Upper lobe of left lung (tissue), 6 donors: ENCODE measurements around the gene TSHZ2. TPM values are rescaled to one million over a fixed set of nuclear protein-coding genes. Genes with fewer than 3 reads are reported as not detected.

Experiments used
- ATAC-seq, 2 donors: fragments of 200-7000 bp; cut with Tn5 transposase; one replicate each; pipeline ENCODE4 v1.9.1; 2022; ENCODE audit warnings: mild to moderate bottlenecking in 2 of 2, moderate library complexity in 2 of 2; ENCODE audit not compliant: low FRiP score in 2 of 2
- DNase-seq, 2 donors: peaks; one replicate each; pipeline ENCODE4 v3.0.0-alpha.2; 2019 to 2020
- H3K27ac ChIP-seq, 4 donors: fragments of 200-600 bp; sonication (generic); one replicate each; pipeline ENCODE4 v1.5.1; 2016 to 2019
- H3K27me3 ChIP-seq, 4 donors: fragments of 200-600 bp; sonication (generic); one replicate each; pipeline ENCODE4 v1.5.1; 2017 to 2019
- H3K36me3 ChIP-seq, 4 donors: fragments of 200-600 bp; sonication (generic); one replicate each; pipeline ENCODE4 v1.5.1; 2016 to 2019
- H3K4me1 ChIP-seq, 4 donors: fragments of 200-600 bp; sonication (generic); one replicate each; pipeline ENCODE4 v1.5.1; 2018 to 2019
- H3K4me3 ChIP-seq, 4 donors: fragments of 200-600 bp; sonication (generic); one replicate each; pipeline ENCODE4 v1.5.1; 2017 to 2019; ENCODE audit warnings: mild to moderate bottlenecking in 2 of 4, moderate library complexity in 1 of 4
- H3K9me3 ChIP-seq, 4 donors: fragments of 200-600 bp; sonication (generic); one replicate each; pipeline ENCODE4 v1.5.1; 2018 to 2019
- CTCF ChIP-seq, 6 experiments: fragments of 450-650 bp in 4 of 6; fragments of 200-600 bp in 2 of 6; sonication (generic) in 2 of 6; IDR thresholded peaks; one replicate each; pipeline ENCODE4 v1.5.1; 2016 to 2019; ENCODE audit warnings: antibody characterized with exemption in 6 of 6
- EP300 ChIP-seq, 4 donors: sonication (generic); formaldehyde crosslinking; IDR thresholded peaks; one replicate each; pipeline ENCODE4 v1.5.1; 2017; ENCODE audit warnings: antibody characterized with exemption in 4 of 4, control low read depth in 2 of 4
- POLR2A ChIP-seq, 4 donors: fragments of 450-650 bp; IDR thresholded peaks; one replicate each; pipeline ENCODE4 v1.5.1; 2016 to 2017; ENCODE audit warnings: antibody characterized with exemption in 4 of 4, mild to moderate bottlenecking in 2 of 4
- POLR2AphosphoS5 ChIP-seq, 2 donors: sonication (generic); formaldehyde crosslinking; IDR thresholded peaks; one replicate each; pipeline ENCODE4 v1.5.1; 2017; ENCODE audit warnings: antibody characterized with exemption in 2 of 2
- WGBS, 2 donors: methylation state at CpG; one replicate each; pipeline ENCODE4 v1.1.5; 2017 to 2018; 5-methylcytosine and 5-hydroxymethylcytosine counted together
- total RNA-seq, 6 donors: library from RNA; depleted of rRNA in 4 of 6; stranded (reverse); fragments of >200 nt in 4 of 6; gene quantifications; one replicate each; pipeline versions ENCODE4 v1.1.0 to v1.2.1, GENCODE V29; 2016 to 2021
- donor health status: DM: no; HTN: no; CAD: no; lungs with moderate emphysema.
- donor health status: DM: no; HTN: yes; CAD: no; lungs with severe emphysema.

Gene TSHZ2
- total RNA-seq, 6 donors from 2014 or later: 1.8 to 10.0 (median 3.2) TPM

GRCh38 chr20:53385941-53386767 lies 414.0 kb downstream of the TSHZ2 start:
- H3K27ac ChIP-seq: no peak overlapping the region
- TF ChIP-seq POLR2AphosphoS5 (IDR thresholded peaks at IDR 0.05) (no peak), POLR2A (IDR thresholded peaks at IDR 0.05) (no peak), EP300 (IDR thresholded peaks at IDR 0.05) (no peak), CTCF (IDR thresholded peaks at IDR 0.05) (no peak)
- H3K9me3 ChIP-seq: no peaks in the 10 kb centered on the region
- DNase-seq (no peak), ATAC-seq (no peak)
- H3K36me3 ChIP-seq: no peaks in the 10 kb centered on the region
- H3K4me1 ChIP-seq: no peaks in the 10 kb centered on the region
- no peaks in the 10 kb centered on the region for H3K27me3 ChIP-seq
- WGBS, 2 donors: 78 to 85% methylated on average over 14 of the region's 14 CpGs
- H3K4me3 ChIP-seq: no peak overlapping the region

GRCh38 chr20:53387983-53388675 lies 416.0 kb downstream of the TSHZ2 start:
- Histone ChIP-seq H3K27ac (no peak overlapping the region), H3K27me3 (no peaks in the 10 kb centered on the region), H3K4me3 (no peak overlapping the region), H3K36me3 (no peaks in the 10 kb centered on the region), H3K9me3 (no peaks in the 10 kb centered on the region), H3K4me1 (no peaks in the 10 kb centered on the region)
- WGBS, 2 donors: 86 to 88% methylated on average over 8 of the region's 8 CpGs
- ATAC-seq (no peak), DNase-seq (no peak)
- no peak for TF ChIP-seq POLR2AphosphoS5 (IDR thresholded peaks at IDR 0.05)
- TF ChIP-seq POLR2A (IDR thresholded peaks at IDR 0.05): no peak
- no peak for TF ChIP-seq EP300 (IDR thresholded peaks at IDR 0.05)
- TF ChIP-seq CTCF (IDR thresholded peaks at IDR 0.05): no peak

- no peak for DNase-seq
Measured at GRCh38 chr20:53389516-53390300, 417.6 kb downstream of the TSHZ2 start.

GRCh38 chr20:53390770-53391169 lies 418.6 kb downstream of the TSHZ2 start:
- DNase-seq (no peak), ATAC-seq (no peak)
- H3K36me3 ChIP-seq: no peaks in the 10 kb centered on the region
- H3K27ac ChIP-seq: no peak overlapping the region
- 64 to 89% methylated on average over 2 of the region's 2 CpGs for WGBS, 2 donors
- no peak for TF ChIP-seq POLR2AphosphoS5 (IDR thresholded peaks at IDR 0.05)
- no peak for TF ChIP-seq CTCF (IDR thresholded peaks at IDR 0.05)
- TF ChIP-seq EP300 (IDR thresholded peaks at IDR 0.05): no peak
- TF ChIP-seq POLR2A (IDR thresholded peaks at IDR 0.05): no peak
- H3K4me3 ChIP-seq: no peak overlapping the region
- no peaks in the 10 kb centered on the region for H3K27me3 ChIP-seq
- H3K9me3 ChIP-seq: no peaks in the 10 kb centered on the region
- H3K4me1 ChIP-seq: peaks cover 0 to 3% (median 0%) of the 10 kb centered on the region in 4 donors

More at GRCh38 chr20:53389516-53390300, 417.6 kb downstream of the TSHZ2 start:
- H3K9me3 ChIP-seq: no peaks in the 10 kb centered on the region
- TF ChIP-seq CTCF (IDR thresholded peaks at IDR 0.05) (no peak), POLR2AphosphoS5 (IDR thresholded peaks at IDR 0.05) (no peak), EP300 (IDR thresholded peaks at IDR 0.05) (no peak), POLR2A (IDR thresholded peaks at IDR 0.05) (no peak)
- no peak overlapping the region for H3K4me3 ChIP-seq
- no peak overlapping the region for H3K27ac ChIP-seq
- H3K27me3 ChIP-seq: no peaks in the 10 kb centered on the region
- ATAC-seq: no peak
- 74 to 87% methylated on average over 10 of the region's 10 CpGs for WGBS, 2 donors
- no peaks in the 10 kb centered on the region for H3K4me1 ChIP-seq
- no peaks in the 10 kb centered on the region for H3K36me3 ChIP-seq
